SU-DHL-6 (cell line): ENCODE results near the gene ADAMTS15.

Experiments
- H2AFZ ChIP-seq: fragments of 200-600 bp; sonication (generic); 2 replicates; pipeline ENCODE4 v1.6.1; 2014; ENCODE audit warnings: low read depth, mild to moderate bottlenecking, moderate library complexity, mixed read lengths, antibody characterized with exemption, low read length; ENCODE audit not compliant: severe bottlenecking
- H3F3A ChIP-seq: fragments of 200-600 bp; shearing (Covaris generic); 2 replicates; pipeline ENCODE4 v1.6.0; 2016; ENCODE audit warnings: antibody characterized with exemption, mild to moderate bottlenecking; ENCODE audit not compliant: insufficient read depth
- H3K27ac ChIP-seq: fragments of 200-600 bp; sonication (generic); 2 replicates; pipeline ENCODE4 v1.5.1; 2016; ENCODE audit warnings: low read depth, mild to moderate bottlenecking, low read length, moderate library complexity, mixed read lengths
- H3K27me3 ChIP-seq: fragments of 200-600 bp; sonication (generic), shearing (Covaris generic); 2 replicates; pipeline ENCODE4 v1.6.0; 2014; ENCODE audit warnings: mild to moderate bottlenecking, low read length
- H3K36me3 ChIP-seq: fragments of 200-600 bp; sonication (generic); 2 replicates; pipeline ENCODE4 v1.6.1; 2014; ENCODE audit warnings: mild to moderate bottlenecking, low read length, mixed read lengths
- H3K4me2 ChIP-seq: fragments of 300-600, 200-600 bp; shearing (Covaris generic), sonication (generic); 2 replicates; pipeline ENCODE4 v1.6.0; 2014; ENCODE audit warnings: low read length, low read depth, mild to moderate bottlenecking; ENCODE audit not compliant: poor library complexity, severe bottlenecking
- H3K4me3 ChIP-seq: fragments of 200-600 bp; sonication (generic); 2 replicates; pipeline ENCODE4 v1.5.1; 2014; ENCODE audit warnings: antibody characterized with exemption, low read length, mild to moderate bottlenecking, mixed read lengths; ENCODE audit not compliant: insufficient read depth, poor library complexity, severe bottlenecking
- H3K79me2 ChIP-seq: fragments of 200-600 bp; sonication (generic); 2 replicates; pipeline ENCODE4 v1.6.1; 2014; ENCODE audit warnings: mild to moderate bottlenecking, low read length, moderate library complexity; ENCODE audit not compliant: insufficient read depth
- H3K9ac ChIP-seq: fragments of 200-600 bp; sonication (generic); 2 replicates; pipeline ENCODE4 v1.7.0; 2014; ENCODE audit warnings: mild to moderate bottlenecking, low read length
- H3K9me2 ChIP-seq: fragments of 200-600 bp; sonication (generic); replicated peaks from 2 replicates; pipeline ENCODE4 v1.6.1; 2014; ENCODE audit warnings: low read length; ENCODE audit not compliant: insufficient read depth
- H3K9me3 ChIP-seq: fragments of 200-600 bp; sonication (generic); 2 replicates; pipeline ENCODE4 v1.6.1; 2014; ENCODE audit warnings: low read length, mixed read lengths; ENCODE audit not compliant: insufficient read depth
- H4K20me1 ChIP-seq: fragments of 200-600 bp; sonication (generic); 2 replicates; pipeline ENCODE4 v1.6.1; 2014; ENCODE audit warnings: low read depth, mild to moderate bottlenecking, antibody characterized with exemption, low read length, moderate library complexity, mixed read lengths
- CTCF ChIP-seq: fragments of 200-600 bp; sonication (generic); IDR thresholded peaks from one replicate; pipeline ENCODE4 v1.5.1; 2017; ENCODE audit warnings: antibody characterized with exemption, mild to moderate bottlenecking, low read length, moderate library complexity; ENCODE audit not compliant: insufficient read depth, poor library complexity, severe bottlenecking
- EZH2phosphoT487 ChIP-seq: fragments of 200-600 bp; sonication (generic), shearing (Covaris generic); conservative IDR thresholded peaks from 2 replicates; pipeline ENCODE4 v1.6.1; 2018; ENCODE audit warnings: mild to moderate bottlenecking, antibody characterized with exemption, low read length, moderate library complexity, mixed read lengths

ADAMTS15 gene

GRCh38 chr11:130416906-130417305 lies 31.5 kb upstream of the ADAMTS15 start:
- Histone ChIP-seq H3K9me2 (no peaks in the 10 kb centered on the region), H3K27me3 (no peaks in the 10 kb centered on the region), H4K20me1 (no peaks in the 10 kb centered on the region), H3K4me2 (no peak overlapping the region), H3K27ac (no peak overlapping the region), H3F3A (no peaks in the 10 kb centered on the region), H2AFZ (no peak overlapping the region), H3K9ac (no peak overlapping the region), H3K36me3 (no peaks in the 10 kb centered on the region), H3K4me3 (no peak overlapping the region), H3K79me2 (no peaks in the 10 kb centered on the region), H3K9me3 (no peaks in the 10 kb centered on the region)
- no peak for TF ChIP-seq EZH2phosphoT487
- no peak for TF ChIP-seq CTCF

GRCh38 chr11:130418210-130418609 lies 30.2 kb upstream of the ADAMTS15 start:
- TF ChIP-seq CTCF (no peak), EZH2phosphoT487 (no peak)
- H3K27me3 ChIP-seq: no peaks in the 10 kb centered on the region
- H3K27ac ChIP-seq: no peak overlapping the region
- H3K36me3 ChIP-seq: no peaks in the 10 kb centered on the region
- no peak overlapping the region for H2AFZ ChIP-seq
- H3K4me2 ChIP-seq: no peak overlapping the region
- H3K9me3 ChIP-seq: no peaks in the 10 kb centered on the region
- H3K79me2 ChIP-seq: no peaks in the 10 kb centered on the region
- no peaks in the 10 kb centered on the region for H4K20me1 ChIP-seq
- no peak overlapping the region for H3K4me3 ChIP-seq
- H3F3A ChIP-seq: no peaks in the 10 kb centered on the region
- no peaks in the 10 kb centered on the region for H3K9me2 ChIP-seq
- H3K9ac ChIP-seq: no peak overlapping the region

GRCh38 chr11:130418756-130419155 lies 29.7 kb upstream of the ADAMTS15 start:
- Histone ChIP-seq H3K79me2 (no peaks in the 10 kb centered on the region), H3F3A (no peaks in the 10 kb centered on the region), H3K4me2 (no peak overlapping the region), H3K27me3 (no peaks in the 10 kb centered on the region), H3K9me3 (no peaks in the 10 kb centered on the region), H4K20me1 (no peaks in the 10 kb centered on the region), H3K36me3 (no peaks in the 10 kb centered on the region), H3K9me2 (no peaks in the 10 kb centered on the region), H3K4me3 (no peak overlapping the region), H2AFZ (no peak overlapping the region), H3K9ac (no peak overlapping the region), H3K27ac (no peak overlapping the region)
- TF ChIP-seq EZH2phosphoT487 (no peak), CTCF (no peak)
